NCI-H460 (cell line): Measurements from ENCODE around the gene KCNMA1. TPM values are rescaled to one million over a fixed set of nuclear protein-coding genes. Genes with fewer than 3 reads are reported as not detected.
"Not testable (repeated sequence)": the region's sequence is repeated elsewhere in the genome, so short reads cannot be mapped to it uniquely, and the experiment has no call there.

Experiments used
- DNase-seq: peaks from one replicate; pipeline ENCODE4 v3.0.0-alpha.2; 2016; ENCODE audit warnings: low read depth; ENCODE audit errors: extremely low read depth
- total RNA-seq: library from RNA; depleted of rRNA; stranded (reverse); fragments of >200 nt; shearing (Covaris generic); gene quantifications from 2 replicates; pipeline ENCODE4 v1.2.3, GENCODE V29; 2014

KCNMA1 gene
- total RNA-seq, 1 experiment from 2014 or later: 0.54 TPM

GRCh38 chr10:77664696-77665095, 27.1 kb upstream of the KCNMA1 start:
- no peak for DNase-seq

DNA sequence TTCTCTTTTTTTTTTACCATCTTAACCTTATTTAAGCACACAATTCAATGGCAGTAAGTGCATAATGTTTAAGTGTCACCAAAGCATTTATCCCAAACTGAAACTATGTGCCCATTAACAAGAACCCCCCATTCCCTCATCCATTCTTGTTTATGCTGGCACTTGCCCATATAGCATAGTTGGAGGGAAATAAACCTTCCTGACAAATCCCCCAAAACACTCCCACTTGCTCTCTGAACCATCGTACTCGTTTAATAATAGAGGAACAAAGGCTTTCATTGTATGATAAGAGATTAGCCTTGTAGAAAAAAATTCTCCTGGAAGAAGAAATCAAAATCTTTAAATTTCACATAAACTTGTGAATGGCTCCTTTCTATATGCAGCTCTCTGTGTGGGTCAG, 26.4 kb upstream of the KCNMA1 start:
- no peak for DNase-seq

GRCh38 chr10:77661674-77662073, 24.1 kb upstream of the KCNMA1 start:
- DNase-seq: no peak

DNA sequence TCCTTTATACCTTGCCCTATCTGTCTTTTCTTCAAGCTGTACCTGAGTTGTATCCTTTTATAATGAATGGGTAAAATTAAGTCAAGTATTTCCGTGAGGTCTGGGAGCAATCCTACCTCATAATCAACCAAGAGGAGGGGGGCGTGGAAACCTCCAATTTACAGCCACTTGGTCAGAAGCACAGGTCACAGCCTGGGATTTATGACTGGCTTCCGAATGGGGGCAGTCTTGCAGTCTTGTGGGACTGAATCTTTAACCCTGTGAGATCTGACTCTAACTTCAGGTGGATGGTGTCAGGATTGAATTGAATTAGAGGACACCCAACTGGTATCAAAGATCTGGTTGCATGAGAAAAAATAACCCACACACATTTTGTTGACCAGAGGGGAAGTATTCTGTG, 23.5 kb upstream of the KCNMA1 start:
- DNase-seq: no peak

DNA sequence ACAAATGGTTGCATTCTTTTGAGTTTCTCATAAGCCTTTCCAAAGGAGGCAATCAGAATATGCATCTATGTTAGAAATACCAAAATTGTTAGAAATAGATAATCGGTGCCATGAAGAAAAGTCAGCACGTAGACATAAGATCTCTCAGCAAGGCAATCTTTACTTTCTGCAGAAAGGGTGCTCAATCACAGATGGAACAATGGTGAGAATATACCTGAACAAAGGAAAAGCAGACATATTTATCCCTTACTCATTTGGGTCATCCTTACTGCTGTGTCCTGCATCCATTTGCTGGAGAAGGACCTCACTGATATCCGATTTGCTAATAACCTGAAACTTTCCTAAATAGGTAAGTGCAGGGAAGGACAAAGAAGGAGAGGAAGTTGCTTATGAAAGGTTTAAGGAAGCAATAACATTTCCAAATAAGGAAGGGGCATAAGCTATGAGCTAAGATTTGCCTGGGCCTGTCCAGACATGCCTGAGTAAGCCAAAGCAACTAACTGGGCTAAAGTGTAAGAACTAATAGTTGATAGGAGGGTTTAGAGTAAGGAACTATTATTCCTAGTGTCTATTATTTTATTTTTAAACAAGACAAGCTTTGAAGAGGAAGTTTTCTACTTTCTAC, 21.6 kb upstream of the KCNMA1 start:
- DNase-seq: not testable (repeated sequence)

- no peak for DNase-seq
Measured at GRCh38 chr10:77653210-77653609, 15.6 kb upstream of the KCNMA1 start.

DNA sequence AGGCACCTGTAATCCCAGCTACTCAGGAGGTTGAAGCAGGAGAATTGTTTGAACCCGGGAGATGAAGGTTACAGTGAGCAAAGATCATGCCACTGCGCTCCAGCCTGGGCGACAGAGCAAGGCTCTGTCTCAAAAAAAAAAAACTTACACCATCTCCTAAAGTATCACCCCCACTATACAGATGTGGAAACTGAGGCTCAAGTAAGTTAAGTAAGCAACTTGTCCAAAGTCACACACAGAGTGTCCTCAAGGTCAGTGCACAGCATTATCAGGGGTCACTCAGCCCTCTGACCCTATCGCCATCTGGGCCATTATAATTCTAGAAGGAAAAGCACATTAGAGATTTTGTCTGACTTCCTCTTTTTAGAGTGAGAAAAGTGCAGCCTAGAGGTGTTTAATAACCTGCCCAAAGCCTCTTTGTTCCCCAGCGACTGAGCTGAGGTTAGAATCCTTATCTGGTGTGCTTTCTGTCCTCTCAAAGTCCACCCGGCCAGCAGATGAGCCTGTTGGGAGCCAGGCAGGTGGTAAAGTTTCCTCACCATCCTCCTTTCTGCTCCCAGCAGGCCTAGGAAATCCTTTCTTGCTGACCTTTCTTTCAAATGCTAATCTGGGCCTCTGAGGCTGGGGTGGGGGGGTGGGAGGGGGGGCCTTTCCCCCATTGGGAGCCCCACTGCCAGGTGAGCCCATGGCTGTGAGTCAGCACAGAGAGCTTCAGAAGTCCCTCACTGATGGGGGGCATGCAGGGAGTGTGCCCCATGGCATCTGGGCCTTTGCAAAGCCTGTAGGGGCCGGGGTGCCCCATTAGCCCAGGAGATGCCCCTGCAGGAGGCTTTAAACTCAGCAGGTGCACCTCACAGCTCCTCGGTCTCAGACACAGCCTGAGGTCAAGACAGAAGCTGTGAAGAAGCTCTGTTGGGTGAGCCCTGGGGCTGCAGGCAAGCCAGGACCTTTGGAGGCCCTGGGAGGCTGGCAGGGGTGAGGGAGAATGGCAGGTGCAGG, 12.0 kb upstream of the KCNMA1 start:
- DNase-seq: no peak

DNA sequence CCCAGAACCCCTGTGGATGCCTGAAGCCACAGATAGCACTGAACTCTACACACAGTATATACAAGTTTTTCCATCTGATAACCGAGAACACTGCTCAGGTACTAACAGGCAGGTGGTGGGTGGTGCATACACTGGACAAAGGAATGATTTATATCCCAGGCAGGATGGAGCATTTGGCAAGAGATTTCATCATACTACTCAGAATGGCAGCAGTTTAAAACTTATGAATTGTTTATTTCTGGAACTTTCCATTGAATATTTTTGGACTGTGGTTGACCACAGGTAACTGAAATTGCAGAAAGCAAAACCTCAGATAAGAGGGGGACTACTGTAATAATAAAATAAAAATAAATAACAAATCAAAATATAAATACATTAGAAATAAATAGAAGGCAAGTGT, 10.9 kb upstream of the KCNMA1 start:
- no peak for DNase-seq

DNA sequence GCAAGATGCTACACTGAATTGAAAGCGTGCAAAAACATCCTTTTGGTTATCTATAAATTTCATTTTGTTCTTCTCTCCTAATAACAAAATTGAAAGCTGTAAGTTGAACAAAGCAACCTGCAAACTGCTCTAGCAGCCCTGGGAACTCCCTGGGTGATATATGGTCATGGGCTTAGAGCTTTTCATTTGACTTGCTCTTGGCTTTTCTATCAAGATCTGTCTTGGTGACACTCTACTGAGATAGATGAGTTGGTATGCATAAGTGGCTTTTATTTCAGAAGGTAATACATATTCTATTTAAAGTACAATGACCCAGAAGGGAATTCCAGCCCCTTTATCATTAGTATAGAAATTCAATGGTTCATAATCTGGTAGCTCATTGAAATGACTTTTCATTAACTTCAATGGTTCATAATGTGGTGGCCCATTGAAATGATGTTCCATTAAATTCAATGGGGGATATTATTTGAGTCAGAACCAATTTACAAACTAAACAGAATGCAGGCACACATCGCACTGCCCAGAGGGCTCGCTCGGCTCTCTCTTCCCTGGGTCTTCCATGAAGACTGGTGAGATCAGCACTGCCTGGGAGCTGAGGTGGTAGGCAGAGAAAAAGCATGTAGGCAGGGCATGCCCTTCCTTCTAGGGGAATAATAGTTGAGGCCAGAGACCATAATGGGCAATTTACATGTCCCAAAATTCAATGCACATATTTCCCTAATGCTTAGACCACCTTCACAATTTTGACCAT, 10.1 kb upstream of the KCNMA1 start:
- DNase-seq: no peak

- no peak for DNase-seq
Measured at GRCh38 chr10:77644557-77645243, 7.1 kb upstream of the KCNMA1 start.

DNA sequence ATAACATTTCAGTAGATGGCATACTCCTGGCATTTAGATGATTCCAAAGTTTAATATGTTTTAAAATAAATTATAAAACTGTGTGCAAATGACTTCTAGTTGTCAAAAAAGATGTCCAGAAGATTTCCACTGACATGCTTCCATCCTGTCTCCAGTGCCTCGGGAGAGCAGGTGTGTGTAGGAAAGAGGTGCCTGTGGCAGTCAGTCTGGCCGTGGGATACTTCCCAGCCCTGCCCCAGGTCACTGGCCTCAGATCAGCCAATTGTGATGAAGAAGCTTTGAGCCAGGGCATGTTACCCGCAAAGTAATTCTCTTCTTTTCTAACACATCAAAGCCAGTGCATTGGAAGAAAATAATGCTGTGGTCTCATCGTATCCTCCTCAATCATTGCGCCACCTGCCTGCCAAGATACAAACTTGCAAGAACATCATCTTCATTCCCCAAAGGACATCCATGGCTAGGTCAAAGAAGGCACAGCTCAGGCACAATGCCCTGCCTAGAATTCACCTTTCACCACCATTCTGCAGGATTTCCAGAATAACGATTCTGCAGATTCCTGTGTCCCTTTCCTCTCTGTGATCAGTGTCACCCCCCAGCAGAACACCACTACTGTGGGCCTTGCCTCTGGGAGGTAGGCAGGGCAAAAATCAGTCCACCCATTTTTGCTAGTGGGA, 6.3 kb upstream of the KCNMA1 start:
- DNase-seq: peak; percentile 44

DNA sequence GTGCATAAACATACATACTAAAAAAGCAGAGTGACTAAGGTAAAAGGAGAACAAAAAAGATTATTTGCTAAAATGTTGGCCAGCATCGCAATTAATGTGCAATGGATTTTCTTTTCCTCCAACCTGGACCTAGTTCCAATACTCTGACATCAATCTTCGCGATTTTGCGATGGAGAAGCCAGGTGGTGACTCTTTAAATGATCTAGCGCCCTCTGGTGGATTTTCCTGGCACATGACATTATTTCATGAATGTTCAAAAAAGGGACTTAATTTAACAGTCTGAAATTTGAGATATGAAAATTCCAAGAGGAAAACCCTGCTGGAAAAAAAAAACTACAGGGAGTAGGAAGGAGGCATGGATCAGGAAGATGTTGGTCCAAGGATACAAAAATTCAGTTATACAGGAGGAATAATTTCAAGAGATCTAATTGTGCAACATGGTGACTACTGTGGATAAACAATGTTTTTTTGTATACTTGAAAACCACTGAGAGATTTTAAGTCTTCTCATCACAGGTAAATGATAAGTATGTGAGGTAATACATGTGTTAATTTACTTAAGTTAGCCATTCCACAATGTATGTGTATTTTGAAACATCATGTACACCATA, 4.3 kb upstream of the KCNMA1 start:
- peak; percentile 75 for DNase-seq

GRCh38 chr10:77641344-77641743, 3.7 kb upstream of the KCNMA1 start:
- DNase-seq: no peak

- DNase-seq: no peak
Measured at GRCh38 chr10:77640167-77640566, 2.6 kb upstream of the KCNMA1 start.

GRCh38 chr10:77639756-77640155, 2.1 kb upstream of the KCNMA1 start:
- no peak for DNase-seq

- no peak for DNase-seq
Measured at GRCh38 chr10:77638321-77639101, 903 bp upstream of the KCNMA1 start.

DNA sequence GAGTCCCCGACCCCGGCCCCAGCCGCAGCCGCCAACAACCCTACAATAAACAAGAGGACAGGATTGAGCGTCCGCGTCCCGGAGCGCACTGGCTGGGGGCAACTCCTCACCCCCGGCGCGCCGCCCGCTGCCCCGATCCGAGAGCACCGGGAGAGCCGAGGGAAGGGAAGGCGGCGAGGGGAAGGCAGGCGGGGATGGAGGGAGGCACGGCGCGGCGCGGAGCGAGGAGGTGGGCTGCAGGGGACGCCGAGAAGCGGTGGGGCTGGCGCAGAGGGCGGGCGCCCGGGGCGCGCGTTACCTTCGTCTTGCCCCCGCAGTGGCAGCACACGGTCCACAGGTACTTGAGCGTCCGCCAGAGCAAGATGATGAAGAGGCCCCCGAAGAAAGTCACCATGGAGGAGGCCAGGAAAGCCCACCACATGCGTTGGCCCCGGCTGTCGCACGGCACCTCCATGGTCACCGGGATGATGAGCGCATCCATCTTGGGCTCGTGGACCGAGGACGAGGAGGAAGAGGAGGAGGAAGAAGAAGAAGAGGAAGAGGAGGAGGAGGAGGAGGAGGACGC, 559 bp downstream of the KCNMA1 start:
- DNase-seq: no peak

DNA sequence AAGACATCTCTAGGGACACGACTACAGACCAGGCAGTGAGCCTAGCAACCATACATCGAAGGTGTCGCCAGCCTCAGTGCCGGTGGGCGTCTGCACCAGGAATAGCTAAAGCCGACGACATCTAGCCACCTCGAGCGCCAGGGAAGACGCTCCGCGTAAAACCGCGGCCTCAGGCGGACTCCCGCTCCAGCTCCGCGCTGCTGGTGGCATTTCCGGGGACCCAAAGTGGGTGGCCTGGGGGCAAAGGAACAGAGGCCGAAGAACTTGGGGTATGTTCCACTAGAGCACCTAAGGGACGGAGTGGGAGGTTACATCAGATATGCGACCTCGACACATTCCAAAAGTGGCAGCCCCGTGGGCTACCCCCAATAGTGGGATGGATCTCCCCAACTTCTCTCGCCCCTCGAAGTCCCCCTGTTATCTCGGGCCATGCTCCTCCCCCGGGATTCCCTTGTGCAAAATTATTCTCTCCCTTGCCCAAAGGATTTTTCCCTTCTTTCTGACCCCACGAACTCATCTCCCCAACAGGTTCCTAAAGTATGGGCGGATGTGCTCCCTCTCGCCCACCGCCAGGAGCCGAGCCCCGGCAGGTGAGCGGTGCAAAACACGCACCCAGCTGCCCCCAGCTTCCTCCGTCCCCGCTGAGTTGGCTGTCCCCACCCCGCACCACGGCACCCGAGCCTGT, 1.2 kb downstream of the KCNMA1 start:
- DNase-seq: no peak
